ENCODE data around the gene C6orf136.
"Not testable (repeated sequence)": the region's sequence is repeated elsewhere in the genome, so short reads cannot be mapped to it uniquely, and the experiment has no call there.

The C6orf136 gene

GRCh38 chr6:30657922-30658321, 11.0 kb downstream of the C6orf136 start:
- not testable (repeated sequence) for H3K9me3 ChIP-seq (ENCODE audit: control insufficient read depth, low read length); DNase-seq; H3K4me3 ChIP-seq (ENCODE audit: insufficient read depth, low read depth, low read length, poor library complexity, severe bottlenecking); H3K4me1 ChIP-seq (ENCODE audit: control insufficient read depth, insufficient read depth, low read length, poor library complexity, severe bottlenecking); H3K27ac ChIP-seq (ENCODE audit: insufficient read depth, low read length, poor library complexity, severe bottlenecking); H3K27me3 ChIP-seq (replicated peaks; ENCODE audit: control insufficient read depth, insufficient read depth, low read length, poor library complexity, severe bottlenecking)
- H3K36me3 ChIP-seq (ENCODE audit: control insufficient read depth, insufficient read depth, low read length): peaks cover 78% of the 10 kb centered on the region

GRCh38 chr6:30664994-30665767, 18.2 kb downstream of the C6orf136 start:
- H3K36me3 ChIP-seq (ENCODE audit: control insufficient read depth, insufficient read depth, low read length): peaks cover 60% of the 10 kb centered on the region
- no peaks in the 10 kb centered on the region for H3K27me3 ChIP-seq (replicated peaks; ENCODE audit: control insufficient read depth, insufficient read depth, low read length, poor library complexity, severe bottlenecking)
- no peak overlapping the region for H3K4me3 ChIP-seq (ENCODE audit: insufficient read depth, low read depth, low read length, poor library complexity, severe bottlenecking)
- no peak for DNase-seq
- H3K4me1 ChIP-seq (ENCODE audit: control insufficient read depth, insufficient read depth, low read length, poor library complexity, severe bottlenecking): no peaks in the 10 kb centered on the region
- no peak overlapping the region for H3K27ac ChIP-seq (ENCODE audit: insufficient read depth, low read length, poor library complexity, severe bottlenecking)
- no peaks in the 10 kb centered on the region for H3K9me3 ChIP-seq (ENCODE audit: control insufficient read depth, low read length)

GRCh38 chr6:30666300-30666699, 19.4 kb downstream of the C6orf136 start:
- not testable (repeated sequence) for H3K4me3 ChIP-seq (ENCODE audit: insufficient read depth, low read depth, low read length, poor library complexity, severe bottlenecking); H3K27me3 ChIP-seq (replicated peaks; ENCODE audit: control insufficient read depth, insufficient read depth, low read length, poor library complexity, severe bottlenecking); DNase-seq; H3K4me1 ChIP-seq (ENCODE audit: control insufficient read depth, insufficient read depth, low read length, poor library complexity, severe bottlenecking); H3K27ac ChIP-seq (ENCODE audit: insufficient read depth, low read length, poor library complexity, severe bottlenecking); H3K9me3 ChIP-seq (ENCODE audit: control insufficient read depth, low read length)
- H3K36me3 ChIP-seq (ENCODE audit: control insufficient read depth, insufficient read depth, low read length): peaks cover 62% of the 10 kb centered on the region

GRCh38 chr6:30670760-30671527, 24.0 kb downstream of the C6orf136 start:
- Histone ChIP-seq H3K4me3 (ENCODE audit: insufficient read depth, low read depth, low read length, poor library complexity, severe bottlenecking) (no peak overlapping the region), H3K27ac (ENCODE audit: insufficient read depth, low read length, poor library complexity, severe bottlenecking) (no peak overlapping the region), H3K4me1 (ENCODE audit: control insufficient read depth, insufficient read depth, low read length, poor library complexity, severe bottlenecking) (peaks cover 17% of the 10 kb centered on the region), H3K27me3 (replicated peaks; ENCODE audit: control insufficient read depth, insufficient read depth, low read length, poor library complexity, severe bottlenecking) (no peaks in the 10 kb centered on the region), H3K36me3 (ENCODE audit: control insufficient read depth, insufficient read depth, low read length) (peaks cover 27% of the 10 kb centered on the region), H3K9me3 (ENCODE audit: control insufficient read depth, low read length) (no peaks in the 10 kb centered on the region)
- DNase-seq: no peak

GRCh38 chr6:30672445-30673253, 25.7 kb downstream of the C6orf136 start, which contains the start of gene DHX16:
Gene DHX16, minus strand, starts transcription at chr6:30673006. Its CDS starts 165 bp downstream, at chr6:30672841.
- peaks cover 17% of the 10 kb centered on the region for H3K4me1 ChIP-seq (ENCODE audit: control insufficient read depth, insufficient read depth, low read length, poor library complexity, severe bottlenecking)
- peak; percentile 80 to 86 (median 82) for DNase-seq
- no peaks in the 10 kb centered on the region for H3K27me3 ChIP-seq (replicated peaks; ENCODE audit: control insufficient read depth, insufficient read depth, low read length, poor library complexity, severe bottlenecking)
- peak within 1 kb of the TSS; percentile 95 for H3K4me3 ChIP-seq (ENCODE audit: insufficient read depth, low read depth, low read length, poor library complexity, severe bottlenecking)
- H3K27ac ChIP-seq (ENCODE audit: insufficient read depth, low read length, poor library complexity, severe bottlenecking): peak within 1 kb of the TSS; percentile 78
- H3K36me3 ChIP-seq (ENCODE audit: control insufficient read depth, insufficient read depth, low read length): peaks cover 38% of the 10 kb centered on the region
- no peaks in the 10 kb centered on the region for H3K9me3 ChIP-seq (ENCODE audit: control insufficient read depth, low read length)

- DNase-seq: no peak
- Histone ChIP-seq H3K4me3 (ENCODE audit: insufficient read depth, low read depth, low read length, poor library complexity, severe bottlenecking) (no peak overlapping the region), H3K9me3 (ENCODE audit: control insufficient read depth, low read length) (no peaks in the 10 kb centered on the region), H3K27me3 (replicated peaks; ENCODE audit: control insufficient read depth, insufficient read depth, low read length, poor library complexity, severe bottlenecking) (no peaks in the 10 kb centered on the region), H3K4me1 (ENCODE audit: control insufficient read depth, insufficient read depth, low read length, poor library complexity, severe bottlenecking) (peaks cover 34% of the 10 kb centered on the region), H3K36me3 (ENCODE audit: control insufficient read depth, insufficient read depth, low read length) (peaks cover 28% of the 10 kb centered on the region), H3K27ac (ENCODE audit: insufficient read depth, low read length, poor library complexity, severe bottlenecking) (no peak overlapping the region)
These were observed 29.8 kb downstream of the C6orf136 start for GRCh38 chr6:30676660-30677285.

- no peaks in the 10 kb centered on the region for H3K27me3 ChIP-seq (replicated peaks; ENCODE audit: control insufficient read depth, insufficient read depth, low read length, poor library complexity, severe bottlenecking)
- peak overlapping the region; percentile 96 for H3K27ac ChIP-seq (ENCODE audit: insufficient read depth, low read length, poor library complexity, severe bottlenecking)
- no peaks in the 10 kb centered on the region for H3K9me3 ChIP-seq (ENCODE audit: control insufficient read depth, low read length)
- H3K36me3 ChIP-seq (ENCODE audit: control insufficient read depth, insufficient read depth, low read length): peaks cover 28% of the 10 kb centered on the region
- H3K4me3 ChIP-seq (ENCODE audit: insufficient read depth, low read depth, low read length, poor library complexity, severe bottlenecking): peak overlapping the region; percentile 44
- peak; percentile 78 to 87 (median 86) for DNase-seq
- H3K4me1 ChIP-seq (ENCODE audit: control insufficient read depth, insufficient read depth, low read length, poor library complexity, severe bottlenecking): peaks cover 24% of the 10 kb centered on the region
These were observed 32.2 kb downstream of the C6orf136 start for GRCh38 chr6:30678964-30679726.

GRCh38 chr6:30679765-30680535, 33.0 kb downstream of the C6orf136 start:
- Histone ChIP-seq H3K9me3 (ENCODE audit: control insufficient read depth, low read length) (no peaks in the 10 kb centered on the region), H3K36me3 (ENCODE audit: control insufficient read depth, insufficient read depth, low read length) (peaks cover 28% of the 10 kb centered on the region), H3K4me1 (ENCODE audit: control insufficient read depth, insufficient read depth, low read length, poor library complexity, severe bottlenecking) (peaks cover 24% of the 10 kb centered on the region), H3K27ac (ENCODE audit: insufficient read depth, low read length, poor library complexity, severe bottlenecking) (peak overlapping the region; percentile 96), H3K27me3 (replicated peaks; ENCODE audit: control insufficient read depth, insufficient read depth, low read length, poor library complexity, severe bottlenecking) (no peaks in the 10 kb centered on the region), H3K4me3 (ENCODE audit: insufficient read depth, low read depth, low read length, poor library complexity, severe bottlenecking) (peak overlapping the region; percentile 44)
- DNase-seq: no peak
